ENCODE measurements around the gene SLC1A2.

The SLC1A2 gene

DNA sequence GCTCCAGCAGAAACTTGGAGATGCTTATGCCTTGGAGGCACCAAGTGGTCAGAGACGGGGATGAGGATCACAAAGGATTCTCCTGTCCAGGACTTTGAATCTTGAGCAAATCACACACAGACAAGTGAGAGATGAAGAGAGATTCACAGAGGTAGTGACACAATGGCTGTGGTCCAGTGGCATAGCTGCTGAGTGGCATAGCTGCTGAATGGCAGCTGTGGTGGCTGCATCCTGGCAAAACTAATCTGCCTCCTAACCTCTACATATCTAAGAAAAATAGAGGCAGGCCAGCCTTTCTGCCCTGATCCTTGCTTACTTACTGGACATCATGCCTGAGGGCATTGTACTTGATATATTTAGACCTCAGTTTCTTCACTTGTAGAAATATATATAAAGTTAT lies 177.8 kb downstream of the SLC1A2 start:
- in situ Hi-C loops (cut with MboI; ENCODE audit: low sequenced_read_pairs): no loop called here
- no peaks in the 10 kb centered on the region for H3K9me3 ChIP-seq

DNA sequence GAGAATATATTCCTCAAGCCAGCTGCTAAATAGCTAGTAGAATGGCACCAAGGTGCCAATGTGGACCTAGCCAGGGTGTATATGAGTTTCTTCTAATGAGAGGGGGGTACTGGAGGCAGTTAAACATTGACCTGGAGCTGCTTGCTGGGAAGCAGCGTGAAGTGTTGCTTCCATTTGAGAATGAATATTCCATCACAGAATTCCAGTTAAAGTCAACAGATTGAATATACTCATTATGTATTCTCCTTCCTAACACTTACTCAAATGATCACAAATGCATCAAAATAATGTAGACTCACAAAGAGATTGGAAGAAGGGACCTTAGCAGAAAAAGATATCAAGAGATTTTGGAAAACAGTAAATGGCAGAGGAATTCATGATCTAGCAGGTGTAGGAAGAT lies 178.3 kb downstream of the SLC1A2 start:
- no peak for DNase-seq (ENCODE audit: low spot score in 2 of 2)
- Histone ChIP-seq H3K4me3 (no peak overlapping the region), H3K27me3 (ENCODE audit: low read depth) (no peaks in the 10 kb centered on the region), H3K9me3 (no peaks in the 10 kb centered on the region), H3K4me1 (no peaks in the 10 kb centered on the region), H3K36me3 (replicated peaks) (no peaks in the 10 kb centered on the region)
- in situ Hi-C loops (cut with MboI; ENCODE audit: low sequenced_read_pairs): no loop called here

More for the DNA sequence above, 177.8 kb downstream of the SLC1A2 start:
- Histone ChIP-seq H3K4me3 (no peak overlapping the region), H3K27me3 (ENCODE audit: low read depth) (no peaks in the 10 kb centered on the region), H3K36me3 (replicated peaks) (no peaks in the 10 kb centered on the region), H3K4me1 (no peaks in the 10 kb centered on the region)
- no peak for DNase-seq (ENCODE audit: low spot score in 2 of 2)

DNA sequence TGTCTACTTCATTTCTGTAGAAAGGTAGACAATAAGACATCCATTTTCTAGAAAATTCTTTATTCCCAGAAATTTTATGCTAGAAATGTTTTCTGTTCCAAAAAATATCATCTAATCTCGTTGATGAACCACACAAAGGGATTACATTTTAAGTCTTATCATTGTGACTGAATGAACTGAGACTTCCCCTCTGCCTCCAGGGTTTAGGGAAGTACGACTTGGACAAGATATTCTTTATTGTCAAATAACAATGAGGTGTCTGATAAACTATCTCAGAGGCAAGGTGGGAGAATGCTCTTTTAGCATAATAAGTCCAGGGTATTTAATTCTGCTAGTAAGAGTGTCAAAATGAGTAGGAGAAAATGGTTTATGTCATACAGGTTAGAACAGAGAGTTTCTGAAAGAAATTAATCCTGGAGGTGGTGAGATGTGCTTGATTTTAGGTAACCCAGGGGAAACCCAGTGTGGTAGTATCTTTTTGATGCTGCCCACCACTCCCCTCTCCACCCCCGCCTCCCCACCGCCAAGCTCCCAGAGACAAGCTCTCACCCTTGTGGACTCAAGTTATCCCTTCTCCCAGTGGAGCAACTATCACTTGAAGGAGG lies 179.8 kb downstream of the SLC1A2 start:
- in situ Hi-C loops (cut with MboI; ENCODE audit: low sequenced_read_pairs): no loop called here
- DNase-seq (ENCODE audit: low spot score in 2 of 2): no peak
- no peaks in the 10 kb centered on the region for H3K36me3 ChIP-seq (replicated peaks)
- no peak overlapping the region for H3K4me3 ChIP-seq
- H3K9me3 ChIP-seq: no peaks in the 10 kb centered on the region
- H3K4me1 ChIP-seq: no peaks in the 10 kb centered on the region
- H3K27me3 ChIP-seq (ENCODE audit: low read depth): no peaks in the 10 kb centered on the region

DNA sequence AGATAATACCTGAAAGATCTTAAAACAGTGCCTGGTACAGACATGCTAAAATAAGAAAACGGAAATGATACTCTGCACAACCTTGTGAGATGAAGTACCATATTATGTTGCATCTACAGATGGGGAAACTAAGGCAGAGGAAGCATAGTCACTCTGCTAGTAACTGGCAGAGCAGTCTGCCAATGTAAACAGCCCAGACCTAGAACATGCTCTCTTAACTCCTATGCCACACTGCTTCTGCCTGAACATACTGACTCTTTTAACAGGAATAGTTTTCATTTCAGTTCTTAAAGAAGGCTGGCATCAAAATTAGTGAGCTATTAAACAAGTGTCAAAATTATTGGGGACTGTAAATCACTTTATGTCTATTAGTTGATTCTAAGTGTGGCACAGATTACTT lies 180.5 kb downstream of the SLC1A2 start:
- in situ Hi-C loops (cut with MboI; ENCODE audit: low sequenced_read_pairs): no loop called here

DNA sequence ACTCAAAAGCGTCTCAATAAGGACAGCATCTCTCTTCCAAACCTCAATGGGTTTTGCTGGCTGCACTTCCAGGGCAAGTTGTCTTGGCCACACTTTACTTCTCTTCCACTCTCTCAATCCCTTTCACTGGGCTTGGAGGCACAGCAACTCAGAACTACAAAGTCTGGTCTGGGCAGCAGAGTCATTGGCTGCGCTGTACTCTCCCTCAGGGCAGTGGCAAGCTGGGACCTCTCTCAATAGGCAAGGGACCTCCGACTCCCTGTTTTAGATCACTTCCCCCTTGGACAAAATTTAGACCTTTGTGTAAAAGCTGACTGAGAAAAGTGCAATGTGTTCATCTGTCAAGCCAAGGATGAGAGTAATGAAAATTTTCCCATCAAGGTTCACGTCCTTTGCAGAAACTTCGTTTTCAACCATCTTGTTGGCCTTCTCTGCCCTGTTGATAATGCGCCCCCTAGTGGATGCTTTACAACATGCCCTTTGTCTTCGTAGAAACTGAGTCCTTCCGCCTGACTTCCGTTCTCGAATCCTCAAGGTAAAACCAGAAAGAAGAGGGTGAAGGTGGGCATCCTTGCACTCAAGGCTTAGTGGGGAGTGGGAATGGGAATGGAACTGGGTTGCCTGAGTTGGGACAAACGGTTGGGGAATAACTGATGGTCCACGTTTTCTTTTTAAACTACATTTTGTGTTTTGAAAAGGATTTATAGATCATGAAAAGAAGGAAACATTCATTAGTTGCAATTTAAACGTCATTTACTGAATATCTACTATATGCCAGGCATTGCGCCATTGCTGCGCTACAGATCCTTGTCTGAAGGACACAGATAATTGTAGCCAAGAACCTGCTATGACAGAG lies 181.3 kb downstream of the SLC1A2 start:
- DNase-seq (ENCODE audit: low spot score in 2 of 2): peak; percentile 51 to 75
- in situ Hi-C loops (cut with MboI; ENCODE audit: low sequenced_read_pairs): no loop called here
- no peaks in the 10 kb centered on the region for H3K4me1 ChIP-seq
- no peaks in the 10 kb centered on the region for H3K27me3 ChIP-seq (ENCODE audit: low read depth)
- no peaks in the 10 kb centered on the region for H3K36me3 ChIP-seq (replicated peaks)
- H3K9me3 ChIP-seq: no peaks in the 10 kb centered on the region
- H3K4me3 ChIP-seq: no peak overlapping the region

More for the DNA sequence above, 180.5 kb downstream of the SLC1A2 start:
- Histone ChIP-seq H3K27me3 (ENCODE audit: low read depth) (no peaks in the 10 kb centered on the region), H3K9me3 (no peaks in the 10 kb centered on the region), H3K4me1 (no peaks in the 10 kb centered on the region), H3K36me3 (replicated peaks) (no peaks in the 10 kb centered on the region), H3K4me3 (no peak overlapping the region)
- no peak for DNase-seq (ENCODE audit: low spot score in 2 of 2)

DNA sequence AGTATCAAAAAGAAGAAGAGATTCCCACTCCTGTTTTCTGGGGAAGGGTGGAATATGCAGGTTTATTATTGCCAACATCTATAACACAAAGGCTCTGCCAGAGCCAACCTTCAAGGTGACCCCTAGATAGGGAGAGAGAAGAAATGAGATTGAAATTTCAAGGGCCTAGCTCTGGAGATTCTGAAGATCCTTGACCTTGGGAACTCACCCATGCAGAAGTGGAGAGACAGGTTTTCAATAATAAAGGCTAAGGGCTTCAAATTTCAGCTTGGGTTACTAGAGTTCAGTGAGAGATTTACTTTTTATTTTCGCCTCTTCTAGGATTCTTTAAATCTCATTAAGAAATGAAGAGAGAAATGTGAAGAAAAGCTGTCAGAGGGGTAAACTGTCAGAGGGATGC lies 182.0 kb downstream of the SLC1A2 start:
- no peaks in the 10 kb centered on the region for H3K36me3 ChIP-seq (replicated peaks)
- H3K27me3 ChIP-seq (ENCODE audit: low read depth): no peaks in the 10 kb centered on the region
- in situ Hi-C loops (cut with MboI; ENCODE audit: low sequenced_read_pairs): no loop called here
- no peak for DNase-seq (ENCODE audit: low spot score in 2 of 2)
- no peak overlapping the region for H3K4me3 ChIP-seq
- no peaks in the 10 kb centered on the region for H3K9me3 ChIP-seq
- no peaks in the 10 kb centered on the region for H3K4me1 ChIP-seq

DNA sequence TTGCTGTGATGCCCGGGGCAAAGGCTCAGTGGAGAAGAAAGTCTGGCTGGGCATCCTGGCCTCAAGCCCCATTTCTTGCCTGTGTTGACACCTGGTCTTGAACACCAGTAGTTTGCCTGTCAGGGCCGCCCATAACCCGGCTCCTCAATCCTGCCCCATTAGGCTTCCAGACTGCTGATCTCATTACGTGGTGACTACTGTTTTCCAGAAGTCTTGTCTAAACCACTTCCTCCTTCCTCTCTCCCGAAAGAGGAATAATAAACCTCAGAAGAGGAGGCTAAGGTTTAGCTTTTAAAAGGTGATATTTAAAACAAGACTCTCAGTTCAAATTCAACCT lies 182.7 kb downstream of the SLC1A2 start:
- H3K9me3 ChIP-seq: no peaks in the 10 kb centered on the region
- no peaks in the 10 kb centered on the region for H3K36me3 ChIP-seq (replicated peaks)
- H3K4me3 ChIP-seq: no peak overlapping the region
- no peak for DNase-seq (ENCODE audit: low spot score in 2 of 2)
- no peaks in the 10 kb centered on the region for H3K27me3 ChIP-seq (ENCODE audit: low read depth)
- in situ Hi-C loops (cut with MboI; ENCODE audit: low sequenced_read_pairs): no loop called here
- no peaks in the 10 kb centered on the region for H3K4me1 ChIP-seq

DNA sequence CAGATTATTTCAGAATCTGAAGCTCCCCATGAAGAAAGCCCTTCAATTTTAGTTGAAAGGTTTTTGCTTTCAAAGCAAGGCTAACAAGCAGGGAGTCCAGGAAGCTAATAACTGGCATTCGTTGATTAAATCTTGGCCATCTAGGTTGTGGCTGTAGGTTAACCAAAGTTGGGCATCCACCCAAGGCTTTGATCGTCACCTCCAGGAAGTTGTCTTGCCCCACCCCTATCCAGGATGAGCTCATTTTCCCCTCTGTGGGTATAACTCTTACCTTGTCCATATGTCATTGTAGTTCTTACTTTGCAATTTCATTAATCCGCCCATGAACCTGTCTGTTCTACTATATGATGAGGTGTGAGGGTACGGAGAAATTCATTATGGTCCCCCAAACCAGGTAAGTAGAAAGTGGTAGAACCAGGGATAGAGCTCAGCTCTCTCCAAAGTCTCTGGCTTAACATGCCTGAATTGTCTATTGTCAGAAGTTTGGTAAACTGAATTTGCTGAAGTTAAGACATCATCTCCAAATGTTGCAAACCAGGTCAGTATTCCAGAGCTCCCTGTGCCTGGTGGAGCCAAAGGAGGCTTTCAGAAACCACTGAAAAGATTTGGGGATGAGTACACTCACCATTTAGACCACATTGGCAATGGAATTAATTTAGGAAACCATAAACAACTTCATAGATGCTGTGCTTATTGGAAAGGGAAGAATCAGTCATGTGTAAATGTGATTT lies 183.3 kb downstream of the SLC1A2 start:
- DNase-seq (ENCODE audit: low spot score in 2 of 2): no peak
- H3K4me3 ChIP-seq: no peak overlapping the region
- H3K36me3 ChIP-seq (replicated peaks): no peaks in the 10 kb centered on the region
- no peaks in the 10 kb centered on the region for H3K9me3 ChIP-seq
- H3K4me1 ChIP-seq: no peaks in the 10 kb centered on the region
- in situ Hi-C loops (cut with MboI; ENCODE audit: low sequenced_read_pairs): no loop called here
- H3K27me3 ChIP-seq (ENCODE audit: low read depth): no peaks in the 10 kb centered on the region

DNA sequence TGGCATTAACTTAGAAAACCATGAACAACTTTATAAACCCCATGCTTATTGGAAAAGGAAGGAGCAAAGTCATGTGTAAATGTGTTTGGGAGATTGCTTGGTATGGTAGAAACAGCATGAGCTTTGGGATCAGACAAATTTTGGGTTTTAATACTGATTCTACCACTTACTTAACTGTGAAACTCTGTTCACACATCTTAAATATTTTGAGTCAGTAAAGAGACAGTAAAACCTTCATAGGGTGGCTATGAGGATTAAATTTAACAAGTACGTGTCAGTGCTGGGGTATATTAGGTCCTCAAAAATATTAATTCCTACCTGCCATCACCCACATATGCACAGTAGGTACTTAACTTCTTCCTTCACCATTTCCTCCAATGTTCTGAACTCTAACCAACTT lies 183.9 kb downstream of the SLC1A2 start:
- Histone ChIP-seq H3K4me3 (no peak overlapping the region), H3K4me1 (no peaks in the 10 kb centered on the region), H3K36me3 (replicated peaks) (no peaks in the 10 kb centered on the region), H3K9me3 (no peaks in the 10 kb centered on the region), H3K27me3 (ENCODE audit: low read depth) (no peaks in the 10 kb centered on the region)
- DNase-seq (ENCODE audit: low spot score in 2 of 2): no peak
- in situ Hi-C loops (cut with MboI; ENCODE audit: low sequenced_read_pairs): no loop called here

DNA sequence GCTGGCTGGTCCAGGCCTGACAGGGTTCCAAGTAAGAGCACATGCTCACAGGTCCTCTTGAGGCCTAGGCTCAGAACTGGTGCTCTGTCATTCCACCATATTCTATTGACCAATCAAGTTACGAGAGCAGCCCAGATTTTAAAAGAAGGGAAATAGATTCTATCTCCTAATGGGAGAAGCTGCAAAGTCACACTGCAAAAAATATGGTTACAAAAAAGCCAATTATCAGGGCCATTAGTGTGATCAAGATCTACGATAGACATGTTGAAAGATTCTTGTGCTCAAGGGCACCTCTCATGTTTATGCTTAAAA lies 184.2 kb downstream of the SLC1A2 start:
- H3K4me3 ChIP-seq: no peak overlapping the region
- no peaks in the 10 kb centered on the region for H3K4me1 ChIP-seq
- no peaks in the 10 kb centered on the region for H3K36me3 ChIP-seq (replicated peaks)
- in situ Hi-C loops (cut with MboI; ENCODE audit: low sequenced_read_pairs): no loop called here
- no peaks in the 10 kb centered on the region for H3K9me3 ChIP-seq
- DNase-seq (ENCODE audit: low spot score in 2 of 2): no peak
- H3K27me3 ChIP-seq (ENCODE audit: low read depth): no peaks in the 10 kb centered on the region

DNA sequence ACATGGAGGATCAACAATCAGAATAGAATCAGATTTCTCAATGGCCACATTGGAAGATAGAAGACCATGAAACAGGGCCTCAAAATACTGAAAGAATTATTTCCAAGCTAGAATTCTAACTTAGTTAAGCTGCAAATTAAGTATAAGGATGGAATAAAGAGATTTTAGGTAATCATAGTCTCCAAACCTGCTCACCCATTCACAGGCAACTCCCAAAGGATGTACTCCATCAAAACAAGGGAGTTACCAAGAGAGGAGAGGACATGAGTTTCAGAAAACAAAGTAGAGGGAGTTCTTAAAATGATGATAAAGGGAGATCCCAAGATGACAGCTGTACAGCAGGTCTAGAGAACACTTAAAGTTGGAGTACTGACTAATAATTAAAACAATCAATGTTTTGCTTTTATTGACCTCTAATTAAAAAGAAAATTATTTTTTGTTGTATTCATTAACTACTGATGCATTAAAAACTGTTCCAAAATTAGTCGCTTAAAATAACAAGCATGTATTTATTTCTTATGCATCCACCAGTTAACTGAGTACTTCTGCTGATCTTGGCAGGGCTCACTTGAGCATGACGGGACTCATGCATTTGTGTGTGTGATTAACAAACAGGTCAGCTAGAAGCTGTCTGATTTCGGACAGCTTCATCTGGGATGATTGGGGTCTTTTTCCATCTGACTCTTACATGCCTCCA lies 184.8 kb downstream of the SLC1A2 start:
- in situ Hi-C loops (cut with MboI; ENCODE audit: low sequenced_read_pairs): no loop called here
- H3K36me3 ChIP-seq (replicated peaks): no peaks in the 10 kb centered on the region
- H3K4me1 ChIP-seq: no peaks in the 10 kb centered on the region

DNA sequence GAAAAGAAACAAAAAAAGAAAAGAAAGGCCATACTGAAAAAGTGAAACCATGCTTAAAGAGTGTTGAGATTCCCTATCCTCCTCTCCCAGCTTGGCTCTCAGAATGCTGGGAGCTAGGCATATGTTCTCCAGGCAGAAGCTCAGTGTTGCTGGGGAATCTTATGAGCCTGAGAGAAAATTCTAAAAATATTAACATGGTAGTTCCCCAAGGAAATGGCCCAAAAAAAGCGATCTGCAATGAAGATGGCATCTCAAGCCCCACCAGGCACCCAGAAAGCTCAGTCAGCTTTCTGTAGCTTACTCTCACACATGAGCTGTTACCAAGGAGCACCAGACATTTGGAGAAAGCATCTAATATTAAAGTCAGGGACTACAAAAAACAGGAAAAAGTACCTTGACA lies 185.8 kb downstream of the SLC1A2 start:
- Histone ChIP-seq H3K9me3 (no peaks in the 10 kb centered on the region), H3K36me3 (replicated peaks) (no peaks in the 10 kb centered on the region)
- in situ Hi-C loops (cut with MboI; ENCODE audit: low sequenced_read_pairs): no loop called here

More for the DNA sequence above, 184.8 kb downstream of the SLC1A2 start:
- Histone ChIP-seq H3K4me3 (no peak overlapping the region), H3K27me3 (ENCODE audit: low read depth) (no peaks in the 10 kb centered on the region), H3K9me3 (no peaks in the 10 kb centered on the region)
- DNase-seq (ENCODE audit: low spot score in 2 of 2): no peak

DNA sequence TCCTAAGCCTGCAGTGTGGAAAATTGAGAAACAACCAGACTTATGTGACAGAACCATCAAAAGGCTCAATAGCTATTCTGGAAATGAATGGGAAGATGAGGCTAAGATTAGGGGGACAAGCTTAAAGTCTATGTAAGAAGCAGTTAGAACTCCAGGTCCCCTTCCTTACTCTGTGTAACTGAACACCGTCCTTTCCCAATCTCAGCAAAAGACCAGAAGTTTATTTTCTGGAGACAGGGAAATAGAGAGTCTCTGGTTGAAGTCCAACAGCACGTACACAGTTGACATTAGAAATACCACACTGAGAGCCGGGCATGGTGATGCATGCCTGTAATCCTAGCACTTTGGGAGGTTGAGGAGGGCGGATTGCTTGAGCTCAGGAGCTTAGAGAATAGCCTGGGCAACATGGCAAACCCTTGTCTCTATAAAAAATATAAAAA lies 186.4 kb downstream of the SLC1A2 start:
- no peak for DNase-seq (ENCODE audit: low spot score in 2 of 2)
- Histone ChIP-seq H3K36me3 (replicated peaks) (no peaks in the 10 kb centered on the region), H3K4me1 (no peaks in the 10 kb centered on the region), H3K4me3 (no peak overlapping the region), H3K9me3 (no peaks in the 10 kb centered on the region), H3K27me3 (ENCODE audit: low read depth) (no peaks in the 10 kb centered on the region)
- in situ Hi-C loops (cut with MboI; ENCODE audit: low sequenced_read_pairs): no loop called here

More for the DNA sequence above, 185.8 kb downstream of the SLC1A2 start:
- DNase-seq (ENCODE audit: low spot score in 2 of 2): no peak
- Histone ChIP-seq H3K4me1 (no peaks in the 10 kb centered on the region), H3K27me3 (ENCODE audit: low read depth) (no peaks in the 10 kb centered on the region), H3K4me3 (no peak overlapping the region)
